ENCODE data around the gene CCDC124. TPM values are rescaled to one million over a fixed set of nuclear protein-coding genes. Genes with fewer than 3 reads are reported as not detected.
"Not testable (repeated sequence)": the region's sequence is repeated elsewhere in the genome, so short reads cannot be mapped to it uniquely, and the experiment has no call there.

The CCDC124 gene
- total RNA-seq = 70.4 to 73.1 TPM (median 72.6 TPM) in 3 replicates

- TF ChIP-seq CTCF (IDR thresholded peaks at IDR 0.05; ENCODE audit: unreplicated experiment) = peak; percentile 54
- Mint-ChIP-seq H3K27ac (peak within 1 kb of the TSS; percentile 97), H3K4me1 (peaks cover 15% of the 10 kb centered on the region), H3K27me3 (ENCODE audit: low read depth) (no peaks in the 10 kb centered on the region), H3K36me3 (peaks cover 2% of the 10 kb centered on the region), H3K4me3 (peak within 1 kb of the TSS; percentile 91), H3K9me3 (no peaks in the 10 kb centered on the region)
- DNase-seq (ENCODE audit: low spot score in 2 of 2, unreplicated experiment in 2 of 2) = peak; percentile 83 to 90
These were observed at the start of gene CCDC124 for GRCh38 chr19:17932485-17933338. CCDC124 (plus strand) TSS chr19:17933015; CDS start chr19:17936421, 3,406 bp downstream.

- no peaks in the 10 kb centered on the region for H3K4me1 Mint-ChIP-seq
- DNase-seq (ENCODE audit: low spot score in 2 of 2, unreplicated experiment in 2 of 2) = no peak
- H3K4me3 Mint-ChIP-seq = no peak overlapping the region
- TF ChIP-seq CTCF (IDR thresholded peaks at IDR 0.05; ENCODE audit: unreplicated experiment) = no peak
- no peaks in the 10 kb centered on the region for H3K9me3 Mint-ChIP-seq
- H3K27me3 Mint-ChIP-seq (ENCODE audit: low read depth) = peaks cover 13% of the 10 kb centered on the region
- H3K27ac Mint-ChIP-seq = no peak overlapping the region
- no peaks in the 10 kb centered on the region for H3K36me3 Mint-ChIP-seq
These were observed 49.0 kb upstream of the CCDC124 start for GRCh38 chr19:17883627-17884410.

GRCh38 chr19:17886515-17886914, 46.3 kb upstream of the CCDC124 start:
- no peaks in the 10 kb centered on the region for H3K9me3 Mint-ChIP-seq
- H3K36me3 Mint-ChIP-seq = no peaks in the 10 kb centered on the region
- H3K27me3 Mint-ChIP-seq (ENCODE audit: low read depth) = peaks cover 14% of the 10 kb centered on the region
- H3K27ac Mint-ChIP-seq = no peak overlapping the region
- H3K4me3 Mint-ChIP-seq = no peak overlapping the region
- no peak for TF ChIP-seq CTCF (IDR thresholded peaks at IDR 0.05; ENCODE audit: unreplicated experiment)
- no peaks in the 10 kb centered on the region for H3K4me1 Mint-ChIP-seq
- DNase-seq (ENCODE audit: low spot score in 2 of 2, unreplicated experiment in 2 of 2) = no peak

- H3K9me3 Mint-ChIP-seq; H3K27ac Mint-ChIP-seq; H3K4me1 Mint-ChIP-seq; DNase-seq (ENCODE audit: low spot score in 2 of 2, unreplicated experiment in 2 of 2); H3K36me3 Mint-ChIP-seq; H3K4me3 Mint-ChIP-seq: not testable (repeated sequence)
- H3K27me3 Mint-ChIP-seq (ENCODE audit: low read depth) = peaks cover 18% of the 10 kb centered on the region
These were observed 45.6 kb upstream of the CCDC124 start for GRCh38 chr19:17887221-17887620.

GRCh38 chr19:17888260-17888659, 44.6 kb upstream of the CCDC124 start:
- Mint-ChIP-seq H3K27me3 (ENCODE audit: low read depth) (peaks cover 23% of the 10 kb centered on the region), H3K36me3 (no peaks in the 10 kb centered on the region), H3K9me3 (no peaks in the 10 kb centered on the region), H3K27ac (no peak overlapping the region), H3K4me3 (no peak overlapping the region), H3K4me1 (no peaks in the 10 kb centered on the region)
- DNase-seq (ENCODE audit: low spot score in 2 of 2, unreplicated experiment in 2 of 2) = no peak
- TF ChIP-seq CTCF (IDR thresholded peaks at IDR 0.05; ENCODE audit: unreplicated experiment) = no peak

All from mesothelial cell of epicardium (in vitro differentiated cells).